Neural progenitor cell (in vitro differentiated cells): Measurements from ENCODE around the gene ZCCHC18. TPM values are rescaled to one million over a fixed set of nuclear protein-coding genes. Genes with fewer than 3 reads are reported as not detected.

Source experiments
- DNase-seq: peaks from one replicate; pipeline ENCODE4 v3.0.0-alpha.2; 2016; ENCODE audit warnings: low spot score
- H2AFZ ChIP-seq: fragments of 200-600 bp; sonication (generic); replicated peaks from 2 replicates; pipeline ENCODE4 v1.6.1; 2016; ENCODE audit warnings: antibody characterized with exemption
- H3F3A ChIP-seq: fragments of 200-600 bp; sonication (generic); 2 replicates; pipeline ENCODE4 v1.6.1; 2016; ENCODE audit warnings: antibody characterized with exemption, low read depth
- H3K27ac ChIP-seq: fragments of 200-600 bp; sonication (generic); 2 replicates; pipeline ENCODE4 v1.5.1; 2016; ENCODE audit warnings: mild to moderate bottlenecking
- H3K27me3 ChIP-seq: fragments of 200-600 bp; sonication (generic); 2 replicates; pipeline ENCODE4 v1.6.1; 2016; ENCODE audit warnings: mild to moderate bottlenecking, moderate library complexity
- H3K36me3 ChIP-seq: fragments of 200-600 bp; sonication (generic); 2 replicates; pipeline ENCODE4 v1.5.1; 2016
- H3K4me1 ChIP-seq: fragments of 200-600 bp; sonication (generic); 2 replicates; pipeline ENCODE4 v1.6.1; 2016; ENCODE audit warnings: mixed run types
- H3K4me2 ChIP-seq: fragments of 200-600 bp; sonication (generic); 2 replicates; pipeline ENCODE4 v1.6.1; 2016
- H3K4me3 ChIP-seq: fragments of 200-600 bp; sonication (generic); 2 replicates; pipeline ENCODE4 v1.5.1; 2016
- H3K79me2 ChIP-seq: fragments of 200-600 bp; sonication (generic); 2 replicates; pipeline ENCODE4 v1.6.1; 2016; ENCODE audit warnings: low read depth
- H3K9ac ChIP-seq: fragments of 200-600 bp; sonication (generic); 2 replicates; pipeline ENCODE4 v1.6.1; 2016
- H3K9me3 ChIP-seq: fragments of 200-600 bp; sonication (generic); 2 replicates; pipeline ENCODE4 v1.5.1; 2016; ENCODE audit warnings: low read depth
- H4K20me1 ChIP-seq: fragments of 200-600 bp; sonication (generic); 2 replicates; pipeline ENCODE4 v1.6.1; 2016; ENCODE audit warnings: low read depth
- H3K27ac Mint-ChIP-seq: 3 replicates; pipeline ENCODE4 v1.8.0; 2021; ENCODE audit warnings: mixed read lengths
- H3K27me3 Mint-ChIP-seq: 2 replicates; pipeline ENCODE4 v1.8.0; 2022; ENCODE audit warnings: low read depth, mild to moderate bottlenecking, inconsistent platforms, moderate library complexity, mixed read lengths; ENCODE audit not compliant: insufficient read depth
- H3K36me3 Mint-ChIP-seq: 3 replicates; pipeline ENCODE4 v1.8.0; 2021; ENCODE audit warnings: mixed read lengths
- H3K4me1 Mint-ChIP-seq: 3 replicates; pipeline ENCODE4 v1.8.0; 2021; ENCODE audit warnings: mixed read lengths
- H3K4me3 Mint-ChIP-seq: 3 replicates; pipeline ENCODE4 v1.8.0; 2021; ENCODE audit warnings: mild to moderate bottlenecking, moderate library complexity, mixed read lengths
- H3K9me3 Mint-ChIP-seq: 3 replicates; pipeline ENCODE4 v1.8.0; 2020; ENCODE audit warnings: mixed read lengths
- CTCF ChIP-seq: fragments of 200-600 bp; sonication (generic); IDR thresholded peaks from 2 replicates; pipeline ENCODE4 v1.5.1; 2017; ENCODE audit warnings: antibody characterized with exemption, mild to moderate bottlenecking
- EZH2 ChIP-seq: fragments of 200-600 bp; sonication (generic); IDR thresholded peaks from 2 replicates; pipeline ENCODE4 v1.6.1; 2017; ENCODE audit warnings: antibody characterized with exemption, mild to moderate bottlenecking, moderate library complexity
- EZH2phosphoT487 ChIP-seq: fragments of 200-600 bp; sonication (generic); IDR thresholded peaks from 2 replicates; pipeline ENCODE4 v1.6.1; 2017; ENCODE audit warnings: antibody characterized with exemption
- total RNA-seq: library from RNA; depleted of rRNA; stranded (reverse); fragments of >200 nt; gene quantifications from 2 replicates; pipeline ENCODE4 v1.2.3, GENCODE V29; 2015; ENCODE audit warnings: low replicate concordance

Gene ZCCHC18
- total RNA-seq, 1 donor from 2014 or later: 4.6 TPM

- Histone ChIP-seq H3K36me3 (no peaks in the 10 kb centered on the region), H3F3A (no peaks in the 10 kb centered on the region), H2AFZ (no peak overlapping the region), H3K27ac (no peak overlapping the region), H3K9ac (no peak overlapping the region), H3K4me1 (no peaks in the 10 kb centered on the region), H3K4me3 (no peak overlapping the region), H3K4me2 (no peak overlapping the region), H3K9me3 (no peaks in the 10 kb centered on the region), H3K79me2 (no peaks in the 10 kb centered on the region), H3K27me3 (no peaks in the 10 kb centered on the region), H4K20me1 (no peaks in the 10 kb centered on the region)
- Mint-ChIP-seq H3K27ac (no peak overlapping the region), H3K9me3 (no peaks in the 10 kb centered on the region), H3K36me3 (no peaks in the 10 kb centered on the region), H3K27me3 (peaks cover 2% of the 10 kb centered on the region), H3K4me1 (peaks cover 6% of the 10 kb centered on the region), H3K4me3 (no peak overlapping the region)
- no peak for DNase-seq
- no peak for TF ChIP-seq EZH2
- TF ChIP-seq EZH2phosphoT487: no peak
- TF ChIP-seq CTCF: no peak
Measured at GRCh38 chrX:104134583-104135261, 22.4 kb downstream of the ZCCHC18 start.

GRCh38 chrX:104135677-104136076 is 23.4 kb downstream of the ZCCHC18 start:
- H3K79me2 ChIP-seq: no peaks in the 10 kb centered on the region
- no peaks in the 10 kb centered on the region for H3F3A ChIP-seq
- Mint-ChIP-seq H3K9me3 (no peaks in the 10 kb centered on the region), H3K36me3 (no peaks in the 10 kb centered on the region), H3K4me1 (peaks cover 6% of the 10 kb centered on the region), H3K27me3 (peaks cover 2% of the 10 kb centered on the region), H3K27ac (peak overlapping the region; percentile 1), H3K4me3 (no peak overlapping the region)
- H3K27me3 ChIP-seq: no peaks in the 10 kb centered on the region
- no peak overlapping the region for H3K4me3 ChIP-seq
- no peaks in the 10 kb centered on the region for H3K9me3 ChIP-seq
- no peak overlapping the region for H2AFZ ChIP-seq
- H4K20me1 ChIP-seq: no peaks in the 10 kb centered on the region
- no peaks in the 10 kb centered on the region for H3K4me1 ChIP-seq
- TF ChIP-seq EZH2phosphoT487: no peak
- no peak for TF ChIP-seq CTCF
- TF ChIP-seq EZH2: no peak
- H3K4me2 ChIP-seq: no peak overlapping the region
- no peak overlapping the region for H3K27ac ChIP-seq
- H3K9ac ChIP-seq: no peak overlapping the region
- H3K36me3 ChIP-seq: no peaks in the 10 kb centered on the region
- no peak for DNase-seq

- peak overlapping the region; percentile 90 for H2AFZ ChIP-seq
- DNase-seq: peak; percentile 89
- peak overlapping the region; percentile 79 for H3K4me3 Mint-ChIP-seq
- H3K27me3 ChIP-seq: no peaks in the 10 kb centered on the region
- H3F3A ChIP-seq: no peaks in the 10 kb centered on the region
- no peaks in the 10 kb centered on the region for H3K36me3 Mint-ChIP-seq
- H3K9me3 ChIP-seq: no peaks in the 10 kb centered on the region
- H3K27ac ChIP-seq: no peak overlapping the region
- H3K36me3 ChIP-seq: no peaks in the 10 kb centered on the region
- no peak overlapping the region for H3K9ac ChIP-seq
- H4K20me1 ChIP-seq: no peaks in the 10 kb centered on the region
- TF ChIP-seq CTCF (peak; percentile 76), EZH2phosphoT487 (no peak)
- H3K27ac Mint-ChIP-seq: no peak overlapping the region
- H3K27me3 Mint-ChIP-seq: peaks cover 2% of the 10 kb centered on the region
- no peaks in the 10 kb centered on the region for H3K9me3 Mint-ChIP-seq
- H3K4me1 ChIP-seq: no peaks in the 10 kb centered on the region
- H3K4me2 ChIP-seq: peak overlapping the region; percentile 75
- no peaks in the 10 kb centered on the region for H3K79me2 ChIP-seq
- H3K4me3 ChIP-seq: peak overlapping the region; percentile 38
- H3K4me1 Mint-ChIP-seq: peaks cover 6% of the 10 kb centered on the region
Measured at GRCh38 chrX:104136241-104137019, 24.1 kb downstream of the ZCCHC18 start.
